Stimulated activated effector memory CD8-positive, alpha-beta T cell treated with anti-CD3 and anti-CD28 coated beads, Interleukin-12 subunit alpha, Interleukin-12 subunit beta, amount 100 ng/mL, for 72 hours (primary cell): ENCODE results near the gene GRID1.
"Not testable (repeated sequence)": the region's sequence is repeated elsewhere in the genome, so short reads cannot be mapped to it uniquely, and the experiment has no call there.

Source experiments
- ATAC-seq: fragments of 150-1000 bp; cut with Tn5 transposase; 2 replicates; pipeline ENCODE4 v1.10.0; 2021
- DNase-seq, 2 donors: peaks; one replicate each; pipeline ENCODE4 v3.0.0; 2021 to 2022; ENCODE audit warnings: low spot score in 2 of 2
- H3K27ac Mint-ChIP-seq: one replicate; pipeline ENCODE4 v1.8.0; 2022; ENCODE audit warnings: mild to moderate bottlenecking, mixed read lengths
- H3K36me3 Mint-ChIP-seq: one replicate; pipeline ENCODE4 v1.8.0; 2022; ENCODE audit warnings: mild to moderate bottlenecking, mixed read lengths
- H3K4me1 Mint-ChIP-seq: one replicate; pipeline ENCODE4 v1.8.0; 2022; ENCODE audit warnings: mixed read lengths
- H3K4me3 Mint-ChIP-seq: one replicate; pipeline ENCODE4 v1.8.0; 2022; ENCODE audit warnings: mild to moderate bottlenecking, mixed read lengths
- H3K9me3 Mint-ChIP-seq: one replicate; pipeline ENCODE4 v1.8.0; 2022; ENCODE audit warnings: mixed read lengths

The GRID1 gene

DNA sequence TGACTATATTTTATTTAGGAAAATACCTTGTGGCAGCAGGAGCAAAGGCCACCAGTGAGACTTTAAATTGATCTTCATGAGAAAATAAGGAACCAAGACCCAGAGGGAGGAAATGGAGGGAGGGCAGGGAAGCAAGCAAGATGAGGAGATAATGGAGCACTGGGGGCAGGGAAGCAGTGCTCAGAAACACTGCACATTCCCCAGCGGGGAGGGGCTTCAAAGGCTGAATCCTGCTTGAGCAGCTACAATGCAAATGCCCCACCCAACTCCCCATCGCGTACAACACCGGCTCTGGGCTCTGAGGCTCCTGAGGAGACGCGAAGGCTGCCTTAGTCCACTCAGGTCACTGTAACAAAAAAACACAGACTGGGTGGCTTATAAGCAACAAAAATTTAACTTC, 503.8 kb downstream of the GRID1 start:
- no peak overlapping the region for H3K27ac Mint-ChIP-seq
- no peak overlapping the region for H3K4me3 Mint-ChIP-seq
- no peaks in the 10 kb centered on the region for H3K9me3 Mint-ChIP-seq
- no peaks in the 10 kb centered on the region for H3K36me3 Mint-ChIP-seq
- no peaks in the 10 kb centered on the region for H3K4me1 Mint-ChIP-seq
- ATAC-seq, result no peak
- DNase-seq, result no peak

DNA sequence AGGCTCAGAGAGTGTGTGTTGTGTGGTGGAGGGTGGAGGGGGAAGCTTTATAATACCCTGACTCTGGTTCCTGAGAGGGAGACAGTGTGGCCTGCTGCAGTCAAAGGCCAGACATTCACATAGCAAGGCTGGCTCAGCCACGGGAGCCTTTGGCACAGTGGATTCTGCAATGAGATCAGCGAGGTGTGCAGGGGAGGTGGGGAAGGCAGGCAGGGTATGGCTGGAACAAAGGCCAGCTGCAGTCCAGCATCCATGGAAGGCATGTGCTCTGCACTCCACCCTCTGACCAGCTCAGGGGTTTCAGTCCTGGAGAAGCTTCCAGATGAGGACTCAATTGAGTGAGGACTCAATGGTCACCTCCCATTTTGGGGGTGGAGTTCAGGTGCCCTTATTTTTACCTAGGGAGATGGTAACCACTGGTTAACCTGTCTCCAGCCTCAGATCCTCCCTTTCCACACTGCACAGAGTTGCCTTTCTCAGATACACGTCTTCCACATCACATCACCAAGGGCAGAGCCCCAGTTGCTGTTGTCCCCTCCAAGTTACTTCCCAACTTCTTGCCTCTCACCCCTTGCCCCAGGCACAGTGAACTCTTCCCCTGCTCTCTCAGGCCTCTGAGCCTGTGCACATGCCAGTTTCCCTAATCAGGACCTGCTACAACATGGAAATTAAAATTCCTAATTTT, 504.9 kb downstream of the GRID1 start:
- no peaks in the 10 kb centered on the region for H3K36me3 Mint-ChIP-seq
- no peaks in the 10 kb centered on the region for H3K9me3 Mint-ChIP-seq
- H3K4me3 Mint-ChIP-seq, result no peak overlapping the region
- ATAC-seq (no peak), DNase-seq (no peak)
- no peak overlapping the region for H3K27ac Mint-ChIP-seq
- H3K4me1 Mint-ChIP-seq, result no peaks in the 10 kb centered on the region

DNA sequence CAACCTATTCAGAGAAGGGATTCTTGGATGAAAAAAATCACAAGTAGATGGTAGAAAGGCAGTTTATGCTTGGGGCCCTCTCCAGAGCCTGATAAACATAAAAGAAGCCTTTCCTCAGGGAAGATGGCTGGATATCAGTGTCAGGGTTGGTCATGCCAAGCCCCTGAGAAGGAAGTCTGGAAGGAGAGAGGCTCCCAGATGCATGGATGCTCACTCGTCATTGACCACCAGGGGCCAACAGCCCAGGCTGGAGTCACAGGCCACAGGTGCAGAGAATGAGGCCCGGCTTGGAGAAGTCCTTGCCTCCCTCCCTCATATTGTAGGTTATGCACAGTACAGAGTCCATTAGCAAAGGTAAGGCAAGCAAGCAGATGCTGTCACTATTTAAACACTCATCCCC, 506.7 kb downstream of the GRID1 start:
- Mint-ChIP-seq H3K36me3 (no peaks in the 10 kb centered on the region), H3K27ac (no peak overlapping the region), H3K9me3 (no peaks in the 10 kb centered on the region), H3K4me3 (no peak overlapping the region), H3K4me1 (no peaks in the 10 kb centered on the region)
- ATAC-seq (no peak), DNase-seq (no peak)

DNA sequence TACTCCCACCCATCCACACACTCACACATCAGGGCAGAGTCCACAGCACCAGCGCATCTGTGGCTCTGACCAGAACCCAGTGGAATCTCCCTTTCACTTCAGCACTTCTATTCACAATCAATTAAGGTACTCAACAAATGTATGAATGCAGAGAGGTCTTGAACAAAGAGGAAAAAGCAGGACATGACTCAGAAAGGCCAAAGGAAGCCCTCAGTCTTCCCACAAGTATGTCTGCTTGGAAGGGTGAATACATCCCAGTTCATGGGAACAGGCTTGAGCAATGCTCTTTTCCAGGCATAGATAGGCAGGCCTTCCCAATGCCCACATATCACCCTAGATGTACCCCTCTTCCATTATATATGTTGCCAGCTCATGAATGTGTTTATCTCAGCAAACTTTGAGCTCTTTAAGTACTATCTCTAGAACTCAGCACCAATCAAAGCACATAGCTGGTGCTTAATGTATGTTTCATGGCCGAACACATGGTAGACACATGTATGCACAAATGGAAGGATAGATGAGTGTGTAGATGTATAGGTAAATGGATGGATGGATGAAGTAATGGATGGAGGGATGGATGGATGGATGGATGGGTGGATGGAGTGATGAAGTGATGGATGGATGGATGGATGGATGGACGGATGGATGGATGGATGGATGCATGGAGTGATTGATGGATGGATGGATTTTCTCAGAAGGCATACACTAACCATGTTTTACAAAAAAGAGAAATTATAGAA, 507.6 kb downstream of the GRID1 start:
- H3K27ac Mint-ChIP-seq, result no peak overlapping the region
- no peaks in the 10 kb centered on the region for H3K9me3 Mint-ChIP-seq

DNA sequence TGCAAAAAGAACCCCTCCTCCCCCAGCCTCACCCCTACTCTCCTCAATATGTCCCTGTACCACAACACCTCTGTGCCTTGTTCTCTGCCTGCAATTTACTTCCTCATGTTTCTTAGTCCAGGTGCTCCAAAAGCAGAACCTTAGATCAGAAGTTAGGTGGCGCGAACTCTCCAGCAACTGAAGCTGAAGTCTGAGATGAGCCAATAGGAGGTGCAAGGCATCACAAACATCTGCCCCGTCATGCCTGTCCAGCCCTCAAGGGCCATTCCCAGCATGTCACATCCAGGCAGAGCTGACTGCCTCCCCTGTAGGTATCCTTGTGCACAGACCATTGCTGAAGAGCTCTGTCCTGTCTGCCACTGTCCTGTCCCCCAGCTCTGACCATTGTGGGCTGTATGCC, 508.8 kb downstream of the GRID1 start:
- DNase-seq, result peak in 1 of 2 donors; percentile 43
- no peaks in the 10 kb centered on the region for H3K9me3 Mint-ChIP-seq
- no peaks in the 10 kb centered on the region for H3K4me1 Mint-ChIP-seq
- no peak overlapping the region for H3K4me3 Mint-ChIP-seq
- no peak overlapping the region for H3K27ac Mint-ChIP-seq
- no peaks in the 10 kb centered on the region for H3K36me3 Mint-ChIP-seq
- no peak for ATAC-seq

More for the DNA sequence above, 507.6 kb downstream of the GRID1 start:
- no peak for DNase-seq
- no peaks in the 10 kb centered on the region for H3K4me1 Mint-ChIP-seq
- no peak for ATAC-seq
- H3K36me3 Mint-ChIP-seq, result no peaks in the 10 kb centered on the region
- H3K4me3 Mint-ChIP-seq, result no peak overlapping the region

DNA sequence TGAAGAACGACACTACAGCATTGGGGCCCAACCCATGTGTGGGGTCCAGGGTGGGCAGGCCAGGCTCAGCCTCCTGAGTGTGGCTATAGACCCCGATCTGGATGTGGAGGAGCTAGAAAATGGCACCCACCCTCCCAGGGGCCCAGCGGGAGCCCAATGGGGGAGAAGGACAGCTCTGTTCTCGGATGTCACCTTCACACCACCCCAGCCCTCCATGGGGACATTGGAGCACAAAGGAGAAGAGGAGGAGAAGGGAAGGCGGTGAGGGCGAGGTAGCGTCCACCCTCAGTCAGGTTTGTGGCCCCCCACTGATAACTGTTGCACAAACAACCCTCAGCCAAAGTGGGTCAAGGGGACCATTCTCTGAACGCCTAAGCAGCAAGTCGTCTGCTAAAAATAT, 509.3 kb downstream of the GRID1 start:
- H3K4me1 Mint-ChIP-seq, result no peaks in the 10 kb centered on the region
- ATAC-seq, result no peak
- no peaks in the 10 kb centered on the region for H3K36me3 Mint-ChIP-seq
- H3K27ac Mint-ChIP-seq, result no peak overlapping the region
- no peak for DNase-seq
- H3K4me3 Mint-ChIP-seq, result no peak overlapping the region
- no peaks in the 10 kb centered on the region for H3K9me3 Mint-ChIP-seq

DNA sequence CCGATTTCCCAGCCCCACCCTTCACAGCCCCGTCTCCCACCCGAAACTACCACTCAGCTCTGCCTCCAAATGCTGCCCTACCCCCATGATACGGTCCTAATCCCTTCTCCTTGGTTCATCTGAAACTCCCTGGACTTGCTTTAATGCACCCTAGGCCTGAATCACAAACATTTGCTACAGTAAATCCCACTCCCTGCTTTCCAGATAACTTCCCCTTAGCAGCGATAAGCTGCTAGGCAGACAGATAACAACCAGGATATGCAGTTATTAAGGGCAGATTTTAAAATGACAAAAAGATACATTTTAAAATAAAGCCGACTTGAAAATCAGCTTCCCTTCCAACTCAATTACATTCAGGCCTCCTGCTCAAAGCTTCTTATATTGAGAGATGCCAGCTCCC, 514.7 kb downstream of the GRID1 start:
- H3K9me3 Mint-ChIP-seq, result no peaks in the 10 kb centered on the region
- no peak for ATAC-seq
- H3K4me3 Mint-ChIP-seq, result no peak overlapping the region
- H3K4me1 Mint-ChIP-seq, result no peaks in the 10 kb centered on the region
- no peak overlapping the region for H3K27ac Mint-ChIP-seq
- no peaks in the 10 kb centered on the region for H3K36me3 Mint-ChIP-seq
- no peak for DNase-seq

DNA sequence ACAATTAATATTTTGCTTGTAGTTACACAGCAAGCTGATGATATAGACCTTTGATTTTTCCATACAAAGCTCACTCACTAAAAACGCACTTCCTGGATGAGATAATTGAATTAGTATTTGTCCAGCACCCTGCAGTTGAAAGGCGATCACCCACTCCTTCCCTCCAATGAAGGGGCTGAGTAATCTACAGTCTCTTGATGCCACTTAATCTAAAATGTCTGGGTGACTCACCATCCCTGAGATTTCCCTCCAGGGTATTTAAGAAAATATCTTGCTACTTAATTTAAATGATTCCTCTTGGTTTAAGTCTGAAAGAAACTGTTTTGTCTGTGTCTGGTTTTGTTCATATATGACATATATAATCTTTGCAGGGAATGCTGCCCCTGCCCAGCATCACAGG, 515.3 kb downstream of the GRID1 start:
- DNase-seq (no peak), ATAC-seq (no peak)
- Mint-ChIP-seq H3K27ac (no peak overlapping the region), H3K36me3 (no peaks in the 10 kb centered on the region), H3K4me1 (no peaks in the 10 kb centered on the region), H3K4me3 (no peak overlapping the region), H3K9me3 (no peaks in the 10 kb centered on the region)

DNA sequence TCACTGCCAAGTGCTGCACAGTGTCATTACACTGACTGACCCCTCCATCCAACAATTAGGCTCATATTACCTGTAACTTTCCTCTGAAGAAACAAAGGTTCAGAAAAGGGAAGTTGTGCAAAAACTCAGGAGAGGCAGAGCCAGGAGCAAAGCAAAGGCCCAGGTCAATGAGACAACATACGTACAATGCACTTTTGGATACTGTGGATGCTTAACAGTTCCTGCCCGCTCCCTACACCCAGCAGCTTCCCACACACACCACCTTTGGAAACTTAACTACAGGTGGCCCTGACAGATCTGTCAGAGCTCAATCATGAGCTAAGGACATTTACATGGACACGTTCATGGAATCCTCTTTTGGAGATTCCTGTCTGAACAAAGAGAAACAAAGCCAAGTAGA, 515.9 kb downstream of the GRID1 start:
- no peaks in the 10 kb centered on the region for H3K4me1 Mint-ChIP-seq
- no peak for DNase-seq
- H3K9me3 Mint-ChIP-seq, result no peaks in the 10 kb centered on the region
- H3K36me3 Mint-ChIP-seq, result no peaks in the 10 kb centered on the region
- no peak overlapping the region for H3K27ac Mint-ChIP-seq
- H3K4me3 Mint-ChIP-seq, result no peak overlapping the region
- no peak for ATAC-seq

DNA sequence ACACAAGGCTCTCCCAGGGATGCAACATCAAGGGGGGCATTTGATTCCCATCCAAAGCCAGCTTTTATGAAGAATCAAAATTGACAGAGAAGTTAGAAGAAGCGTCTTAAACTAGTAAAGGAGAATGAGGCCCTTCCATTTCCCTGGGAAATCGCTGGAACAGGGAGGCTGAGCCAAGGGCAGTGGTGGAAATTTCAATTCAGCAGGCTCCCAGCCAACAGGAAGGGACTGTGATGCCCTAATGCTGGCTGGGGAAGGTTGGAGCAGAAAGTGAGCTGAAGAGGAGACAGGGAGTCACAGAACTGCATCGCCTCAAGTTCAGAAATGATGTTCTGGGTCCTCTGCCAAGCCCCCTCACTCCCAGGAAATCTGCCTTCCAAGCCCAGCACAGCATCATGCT, 517.3 kb downstream of the GRID1 start:
- no peaks in the 10 kb centered on the region for H3K36me3 Mint-ChIP-seq
- H3K4me1 Mint-ChIP-seq, result no peaks in the 10 kb centered on the region
- no peak for ATAC-seq
- H3K27ac Mint-ChIP-seq, result no peak overlapping the region
- H3K4me3 Mint-ChIP-seq, result no peak overlapping the region
- DNase-seq, result no peak
- no peaks in the 10 kb centered on the region for H3K9me3 Mint-ChIP-seq

DNA sequence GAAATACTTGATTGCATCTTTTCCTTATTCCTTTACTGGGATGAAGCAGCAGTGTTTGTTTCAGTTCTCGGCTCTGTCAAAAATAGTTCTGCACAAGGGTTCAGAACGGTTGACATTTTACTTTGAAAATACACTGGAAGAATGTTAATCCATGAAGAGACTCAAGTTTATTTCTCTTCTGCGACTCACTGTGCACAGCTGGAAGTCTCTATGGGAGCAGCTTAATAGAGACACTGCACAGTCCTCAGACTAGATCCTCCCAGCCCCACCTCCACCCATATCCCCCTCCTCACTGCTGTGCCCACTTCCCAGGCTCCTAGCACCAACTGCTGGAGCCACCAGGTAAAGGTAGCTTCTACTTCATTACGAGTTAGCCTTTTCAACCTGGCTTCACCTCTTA, 517.8 kb downstream of the GRID1 start:
- Mint-ChIP-seq H3K4me1 (no peaks in the 10 kb centered on the region), H3K9me3 (no peaks in the 10 kb centered on the region), H3K4me3 (no peak overlapping the region), H3K36me3 (no peaks in the 10 kb centered on the region), H3K27ac (no peak overlapping the region)
- DNase-seq (no peak), ATAC-seq (no peak)

DNA sequence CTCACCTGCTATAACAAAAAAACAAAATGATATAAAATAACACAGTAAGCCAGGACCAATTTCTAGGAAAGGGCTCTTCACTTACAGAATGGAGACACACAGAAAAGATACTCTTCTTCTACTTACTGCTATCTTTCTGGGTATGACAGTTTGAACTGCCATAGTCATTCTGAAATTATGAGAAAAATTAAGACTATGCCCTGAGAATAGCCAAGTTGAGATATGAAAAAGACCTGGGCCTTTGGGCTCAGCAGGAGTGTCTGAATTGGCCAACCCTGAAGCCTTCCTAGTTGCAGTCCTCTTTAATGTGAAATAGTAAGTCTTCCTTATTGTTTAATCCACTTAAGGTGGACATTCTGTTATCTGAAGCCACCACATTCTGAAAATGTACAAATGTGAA, 519.5 kb downstream of the GRID1 start:
- Mint-ChIP-seq H3K4me3 (no peak overlapping the region), H3K36me3 (no peaks in the 10 kb centered on the region), H3K27ac (no peak overlapping the region), H3K4me1 (no peaks in the 10 kb centered on the region), H3K9me3 (peaks cover 2% of the 10 kb centered on the region)
- DNase-seq (peak in 1 of 2 donors; percentile 40), ATAC-seq (peak; percentile 65)

DNA sequence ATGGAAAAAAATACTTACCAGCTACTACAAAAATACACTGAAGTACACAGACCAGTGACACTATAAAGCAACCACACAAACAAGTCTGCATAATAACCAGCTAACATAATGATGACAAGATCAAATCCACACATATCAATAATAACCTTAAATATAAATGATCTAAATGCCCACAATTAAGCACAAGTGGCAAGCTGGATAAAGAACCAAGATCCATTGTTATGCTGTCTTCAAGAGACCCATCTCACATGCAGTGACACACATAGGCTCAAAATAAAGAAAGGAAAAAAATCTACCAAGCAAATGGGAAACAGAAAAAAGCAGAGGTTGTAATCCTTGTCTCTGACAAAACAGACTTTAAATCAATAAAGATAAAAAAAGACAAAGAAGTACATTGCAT, 527.9 kb downstream of the GRID1 start:
- ATAC-seq, H3K4me3 Mint-ChIP-seq, DNase-seq, H3K4me1 Mint-ChIP-seq, H3K27ac Mint-ChIP-seq, H3K36me3 Mint-ChIP-seq: not testable (repeated sequence)
- peaks cover 26% of the 10 kb centered on the region for H3K9me3 Mint-ChIP-seq

DNA sequence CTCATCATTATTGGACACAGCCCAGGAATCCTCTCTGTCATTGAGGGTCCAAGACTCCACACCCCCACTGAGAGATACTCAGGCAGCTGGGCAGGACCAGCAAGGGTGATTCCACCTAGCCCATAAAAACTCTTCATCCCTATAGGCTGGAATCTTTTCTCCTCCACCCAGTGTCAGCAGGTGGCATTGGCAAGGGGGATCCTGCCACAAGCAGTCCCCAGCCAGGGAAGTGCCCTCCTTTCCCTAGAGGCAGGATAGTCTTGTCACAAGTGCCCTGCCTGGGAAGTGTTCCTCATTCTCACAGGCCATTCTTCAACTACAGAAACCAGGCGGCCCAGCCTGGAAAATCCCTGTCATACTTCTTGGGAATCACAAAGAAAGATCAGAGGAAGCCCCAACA, 533.6 kb downstream of the GRID1 start:
- H3K9me3 Mint-ChIP-seq, result peaks cover 21% of the 10 kb centered on the region
- H3K4me3 Mint-ChIP-seq, result no peak overlapping the region
- ATAC-seq, result no peak
- no peak for DNase-seq
- H3K27ac Mint-ChIP-seq, result no peak overlapping the region
- H3K4me1 Mint-ChIP-seq, result no peaks in the 10 kb centered on the region
- H3K36me3 Mint-ChIP-seq, result no peaks in the 10 kb centered on the region

DNA sequence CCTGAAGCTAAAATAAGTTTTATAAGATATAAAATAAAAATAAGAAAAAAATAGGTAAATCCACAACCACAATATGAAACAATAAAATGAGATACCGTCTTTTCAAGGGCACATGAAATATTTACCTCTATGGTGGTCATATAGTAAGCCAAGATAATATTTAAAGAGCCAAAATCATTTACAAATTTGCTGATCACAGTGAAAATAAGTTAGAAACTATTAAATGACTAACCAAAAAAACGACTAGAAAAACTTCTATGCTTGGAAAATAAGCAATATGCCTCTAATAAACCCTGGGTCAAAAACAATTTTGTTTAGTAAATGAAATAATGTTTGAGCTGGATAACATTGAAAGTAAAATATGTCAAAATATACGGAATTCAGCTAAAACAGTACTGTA, 535.2 kb downstream of the GRID1 start:
- no peak overlapping the region for H3K27ac Mint-ChIP-seq
- H3K36me3 Mint-ChIP-seq, result no peaks in the 10 kb centered on the region
- no peak for ATAC-seq
- no peak overlapping the region for H3K4me3 Mint-ChIP-seq
- no peak for DNase-seq
- no peaks in the 10 kb centered on the region for H3K4me1 Mint-ChIP-seq
- peaks cover 22% of the 10 kb centered on the region for H3K9me3 Mint-ChIP-seq

DNA sequence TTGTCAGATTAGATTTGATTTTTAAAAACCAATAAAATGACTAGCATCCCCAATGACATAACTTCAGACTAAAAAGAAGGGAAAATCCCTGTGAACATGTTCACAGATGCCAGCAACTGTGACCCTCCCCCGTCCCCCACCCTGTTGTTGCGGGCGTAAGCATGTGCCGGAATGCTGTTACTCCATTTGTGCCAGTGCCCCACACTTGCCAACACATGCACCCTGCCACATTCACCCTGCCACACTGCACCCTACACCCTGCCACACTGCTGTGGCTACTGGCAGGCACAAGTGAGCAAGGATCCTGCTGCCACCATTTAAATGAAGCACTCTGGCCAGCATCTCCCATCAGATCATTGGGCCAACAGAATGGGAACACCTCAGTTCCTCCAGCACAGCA, 540.2 kb downstream of the GRID1 start:
- H3K9me3 Mint-ChIP-seq, result peaks cover 16% of the 10 kb centered on the region
- H3K4me3 Mint-ChIP-seq, result no peak overlapping the region
- no peaks in the 10 kb centered on the region for H3K36me3 Mint-ChIP-seq
- no peak for DNase-seq
- H3K27ac Mint-ChIP-seq, result no peak overlapping the region
- no peak for ATAC-seq
- no peaks in the 10 kb centered on the region for H3K4me1 Mint-ChIP-seq
